HT1080 (cell line): Measurements from ENCODE around the gene RABGAP1L. TPM values are rescaled to one million over a fixed set of nuclear protein-coding genes. Genes with fewer than 3 reads are reported as not detected.
"Not testable (repeated sequence)": the region's sequence is repeated elsewhere in the genome, so short reads cannot be mapped to it uniquely, and the experiment has no call there.

Experiments
- DNase-seq: peaks from one replicate; pipeline ENCODE4 v3.0.0-alpha.2; 2015; ENCODE audit warnings: low read depth
- total RNA-seq: library from RNA; depleted of rRNA; stranded (reverse); fragments of >200 nt; shearing (Covaris generic); gene quantifications from 2 replicates; pipeline ENCODE4 v1.2.3, GENCODE V29; 2014

Gene RABGAP1L
- total RNA-seq, 1 experiment from 2014 or later, result 9.1 TPM

DNA sequence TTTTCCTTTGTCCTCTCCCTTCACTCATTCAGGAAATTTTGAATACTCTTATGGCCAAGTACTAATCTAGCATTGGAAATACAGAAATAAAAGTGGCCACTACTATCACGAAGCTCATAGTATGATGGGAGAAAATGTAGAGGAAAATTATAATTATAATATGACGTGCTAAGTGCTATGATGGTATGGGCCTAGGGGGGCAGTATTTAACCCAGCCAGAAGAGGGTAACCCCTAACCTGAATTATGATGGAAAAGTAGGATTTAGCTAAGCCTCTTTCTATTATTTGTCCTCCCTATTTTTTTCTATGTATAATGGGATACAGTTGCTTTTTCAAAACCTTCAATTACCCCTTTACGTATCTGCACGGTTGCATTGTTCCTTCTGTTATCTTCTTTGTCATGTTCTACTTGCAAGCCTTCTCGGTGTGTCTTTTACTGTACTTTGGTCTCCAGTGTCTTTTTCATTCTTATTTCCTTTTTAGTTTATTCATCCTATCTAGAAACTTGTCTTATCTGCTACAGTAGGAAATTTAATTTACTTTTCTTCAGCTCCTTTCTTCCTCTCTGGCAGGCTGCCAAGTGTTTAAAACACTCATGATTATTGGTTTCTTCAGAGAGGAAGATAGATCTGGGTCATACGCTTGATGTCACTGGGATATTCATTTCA, 199.6 kb downstream of the RABGAP1L start:
- DNase-seq, result no peak

DNA sequence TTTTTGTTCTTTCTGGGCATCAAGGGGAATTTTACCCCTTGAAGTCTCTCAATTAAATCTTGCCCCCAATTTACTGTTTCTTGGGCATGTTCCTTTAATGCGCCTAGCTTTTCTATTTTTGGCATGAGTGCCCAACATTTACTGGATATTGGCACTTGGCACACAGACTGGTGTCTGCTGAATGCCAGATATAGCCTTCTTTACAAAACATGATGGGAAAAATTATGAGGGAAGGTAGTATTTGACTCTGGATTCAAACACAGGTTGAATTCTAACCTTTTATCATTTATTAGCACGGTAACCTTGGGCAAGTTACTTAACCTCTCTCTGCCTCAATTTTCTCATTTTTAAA, 200.1 kb downstream of the RABGAP1L start:
- DNase-seq, result no peak

DNA sequence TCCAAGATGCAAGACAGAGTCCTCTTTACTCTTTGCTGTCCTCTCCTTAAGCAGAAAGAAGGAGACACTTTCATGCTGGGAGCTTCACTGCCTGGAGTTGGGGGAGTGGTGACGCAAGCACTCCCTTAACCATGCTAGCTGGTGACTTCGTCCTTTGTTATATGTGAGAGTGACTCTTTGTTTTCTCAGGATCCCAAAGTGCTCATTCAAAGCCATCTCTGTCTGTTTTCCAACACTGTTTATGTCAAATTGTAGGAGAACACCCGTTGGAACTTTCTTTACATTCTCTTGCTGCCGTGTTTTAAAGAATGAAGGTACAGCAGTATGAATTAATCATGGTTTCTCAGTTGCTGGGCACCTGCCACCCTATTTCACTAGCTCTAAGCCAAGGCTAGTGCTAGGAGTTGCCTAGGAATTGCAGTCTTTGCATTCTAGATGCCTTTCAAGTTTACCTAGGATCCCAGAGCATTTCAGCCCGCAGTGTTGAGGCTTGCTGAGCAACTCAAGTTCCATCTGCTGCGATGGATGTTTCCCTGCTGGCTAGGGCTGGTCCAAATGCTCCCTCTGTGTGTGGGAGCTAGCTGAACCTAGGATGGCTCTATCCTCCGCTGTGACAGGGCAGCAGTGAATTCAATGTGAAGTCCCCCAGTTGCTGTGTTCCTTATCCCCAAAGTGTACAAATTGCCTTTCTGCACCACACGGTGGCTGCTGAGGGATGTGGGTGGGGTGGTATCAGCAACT, 205.8 kb downstream of the RABGAP1L start:
- DNase-seq, result no peak

DNA sequence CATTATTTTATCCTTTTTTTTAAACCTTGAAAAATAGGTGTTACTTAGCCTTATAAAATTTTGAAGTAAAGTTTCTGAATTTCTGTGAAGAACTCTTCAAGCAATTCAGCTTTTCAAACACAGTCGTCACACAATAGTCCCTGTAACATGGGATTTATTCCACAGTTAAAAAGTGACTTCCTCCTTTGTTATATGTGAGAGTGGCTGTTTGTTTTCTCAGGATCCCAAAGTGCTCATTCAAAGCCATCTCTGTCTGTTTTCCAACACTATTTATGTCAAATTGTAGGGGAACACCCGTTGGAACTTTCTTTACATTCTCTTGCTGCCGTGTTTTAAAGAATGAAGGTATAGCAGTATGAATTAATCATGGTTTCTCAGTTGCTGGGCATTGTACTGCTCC, 207.6 kb downstream of the RABGAP1L start:
- DNase-seq, result no peak

DNA sequence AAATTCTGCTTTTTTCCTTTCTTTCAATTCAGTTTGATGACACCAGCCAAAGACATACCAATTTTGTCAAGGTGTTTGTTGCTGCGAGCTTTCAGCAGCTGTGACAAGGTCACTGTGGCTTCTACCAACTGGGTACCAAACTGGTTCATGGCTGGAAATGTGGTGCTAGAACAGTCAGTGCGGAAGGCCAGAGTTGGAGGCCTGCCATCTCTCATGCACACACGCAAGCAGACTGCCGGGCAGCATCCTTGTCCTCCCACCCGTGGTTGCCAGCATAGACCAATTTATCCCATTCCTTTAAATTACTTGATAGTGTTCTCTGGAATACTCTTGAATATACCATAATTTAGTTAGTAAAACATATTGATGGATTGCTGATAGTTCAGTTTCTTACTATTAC, 208.6 kb downstream of the RABGAP1L start:
- DNase-seq, result no peak

DNA sequence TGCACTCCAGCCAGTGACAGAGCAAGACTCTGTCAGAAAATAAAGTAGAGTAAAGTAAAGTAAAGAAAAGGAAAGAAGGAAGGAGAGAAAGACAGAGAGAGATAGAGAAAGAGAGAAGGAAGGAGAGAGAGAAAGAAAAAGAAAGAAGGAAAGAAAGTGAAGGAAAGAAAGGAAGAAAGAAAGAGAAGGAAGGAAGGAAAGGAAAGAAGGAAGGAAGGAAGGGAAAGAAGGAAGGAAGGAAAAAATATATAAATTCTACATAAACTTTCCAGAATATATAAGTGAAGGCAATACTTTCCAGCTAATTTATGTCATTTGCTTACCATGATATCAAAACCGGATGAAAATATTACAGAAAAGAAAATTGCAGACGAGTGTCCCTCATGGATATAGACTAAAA, 216.7 kb downstream of the RABGAP1L start:
- no peak for DNase-seq

DNA sequence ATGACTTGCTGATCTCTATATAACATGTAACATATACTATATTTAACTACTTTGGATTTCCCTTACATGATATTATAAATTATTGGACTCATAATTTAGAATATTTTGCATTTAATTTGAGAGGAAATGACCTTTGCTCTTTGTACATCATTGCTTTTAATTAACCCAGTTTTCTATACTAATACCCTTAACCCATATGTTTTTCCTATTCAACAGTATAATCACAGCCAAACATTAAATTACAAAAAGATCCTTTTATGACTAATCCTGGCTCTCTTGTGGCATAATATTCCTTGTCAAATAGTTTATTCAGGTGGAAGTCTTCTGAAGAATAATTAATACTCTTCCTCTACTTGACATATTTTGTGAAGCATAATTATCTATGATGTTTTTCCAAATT, 232.4 kb downstream of the RABGAP1L start:
- DNase-seq, result no peak

DNA sequence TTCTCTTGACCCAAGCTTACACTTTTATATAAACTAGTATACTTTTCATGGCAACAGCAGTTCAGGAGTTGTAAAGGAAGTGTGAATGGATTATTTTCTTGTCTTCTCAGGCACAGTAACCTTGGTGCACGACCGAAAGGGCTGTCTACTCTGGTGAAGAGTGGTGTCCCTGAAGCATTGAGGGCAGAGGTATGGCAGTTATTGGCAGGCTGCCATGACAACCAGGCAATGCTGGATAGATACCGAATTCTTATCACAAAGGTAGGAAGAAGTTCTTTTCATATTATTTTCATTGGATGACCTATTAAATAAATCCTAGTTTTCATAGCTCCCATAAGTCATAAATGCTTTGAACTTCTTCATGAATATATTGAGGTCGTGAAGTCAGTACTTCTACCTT, 234.6 kb downstream of the RABGAP1L start:
- DNase-seq, result no peak

DNA sequence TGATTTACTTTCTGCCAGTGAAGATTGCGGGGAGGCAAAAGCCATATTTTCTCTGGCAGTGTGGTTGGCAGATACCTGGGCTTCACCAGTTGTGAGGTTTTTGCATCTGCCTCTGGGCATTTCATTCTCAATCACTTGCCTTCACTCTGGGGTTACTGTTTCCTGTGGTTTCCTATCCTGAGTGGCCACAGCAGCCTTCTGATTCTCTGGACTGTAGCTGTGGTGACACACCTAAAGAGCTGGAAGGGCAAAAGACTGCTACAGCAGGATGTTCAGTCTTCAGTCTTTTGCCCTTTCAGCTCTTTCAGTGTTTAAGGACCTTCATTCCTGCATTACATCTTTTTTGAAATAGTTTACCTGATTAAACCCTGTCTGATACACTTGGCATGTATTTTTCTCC, 237.9 kb downstream of the RABGAP1L start:
- DNase-seq, result peak; percentile 29

DNA sequence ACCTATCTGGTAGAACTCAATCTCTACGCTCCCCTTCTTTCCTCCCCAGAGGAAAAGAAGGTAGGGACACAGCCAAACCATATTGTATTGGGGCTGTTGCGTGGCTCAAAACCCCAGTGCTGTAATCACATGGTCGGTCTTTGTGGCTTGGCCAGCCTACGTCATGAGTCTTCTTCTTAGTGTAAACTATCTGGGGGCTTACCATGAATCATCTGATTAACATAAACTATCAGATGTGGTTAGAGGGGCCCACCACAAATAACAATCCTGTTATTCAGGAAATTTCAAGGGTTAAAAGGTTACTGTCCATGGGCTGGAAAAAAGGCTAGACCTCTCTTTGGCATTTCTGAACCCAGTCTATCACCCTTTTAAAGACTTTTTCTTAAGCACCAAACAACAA, 238.9 kb downstream of the RABGAP1L start:
- DNase-seq, result peak; percentile 58

DNA sequence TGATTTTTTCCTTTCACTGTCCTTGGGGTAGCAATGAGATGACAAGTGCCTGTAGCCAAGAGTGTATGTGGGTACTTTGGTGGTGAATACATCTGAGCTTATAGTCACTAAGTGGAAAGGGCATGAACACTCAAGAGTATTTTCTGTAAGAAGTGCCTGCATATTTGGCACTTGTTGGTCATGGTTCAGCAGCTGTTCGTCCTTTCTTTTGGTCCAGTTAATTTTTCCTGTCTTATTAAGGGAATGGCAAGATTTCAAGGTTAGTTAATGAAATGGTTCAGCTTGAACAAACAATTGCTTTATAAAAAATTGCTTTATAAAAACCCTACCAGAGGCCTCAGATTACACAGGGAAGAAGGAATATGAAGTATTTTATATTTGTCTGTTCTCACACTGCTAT, 239.9 kb downstream of the RABGAP1L start:
- DNase-seq, result no peak

DNA sequence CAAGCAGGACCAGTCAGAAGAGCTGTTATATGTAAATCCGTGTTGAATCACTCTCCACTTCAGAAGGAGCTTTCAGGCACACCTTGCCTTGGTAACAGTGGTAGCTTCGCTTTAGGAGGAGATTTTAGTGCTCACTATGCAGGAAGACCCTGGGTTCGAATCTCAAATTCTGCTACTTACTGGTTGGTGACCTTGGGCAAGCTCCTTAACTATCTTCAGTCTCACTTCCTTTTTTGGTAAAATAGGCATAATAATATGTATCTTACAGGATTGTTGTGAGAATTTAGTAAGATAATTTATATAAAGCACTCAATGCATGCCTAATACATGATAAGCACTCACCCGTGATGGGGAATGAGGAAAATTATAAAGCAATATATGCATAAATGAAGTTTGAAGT, 241.8 kb downstream of the RABGAP1L start:
- no peak for DNase-seq

DNA sequence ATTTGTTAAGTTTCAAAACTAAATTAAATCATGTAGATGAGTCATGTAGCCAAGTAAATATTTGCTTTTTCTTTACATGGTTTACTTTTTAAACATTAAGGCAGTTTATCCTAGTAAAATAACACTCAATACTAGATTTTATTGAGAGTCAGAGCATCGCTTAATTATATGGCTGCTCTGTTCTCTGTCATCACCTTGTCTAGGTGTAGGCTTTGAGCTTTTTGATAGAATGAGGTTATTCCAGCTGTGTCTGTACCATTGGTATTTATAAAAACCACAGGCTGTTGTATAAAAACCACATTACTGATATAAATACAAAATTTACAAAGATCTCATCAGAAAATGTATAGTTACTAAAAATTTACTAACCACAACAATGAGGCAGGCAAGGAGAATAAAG, 245.9 kb downstream of the RABGAP1L start:
- no peak for DNase-seq

DNA sequence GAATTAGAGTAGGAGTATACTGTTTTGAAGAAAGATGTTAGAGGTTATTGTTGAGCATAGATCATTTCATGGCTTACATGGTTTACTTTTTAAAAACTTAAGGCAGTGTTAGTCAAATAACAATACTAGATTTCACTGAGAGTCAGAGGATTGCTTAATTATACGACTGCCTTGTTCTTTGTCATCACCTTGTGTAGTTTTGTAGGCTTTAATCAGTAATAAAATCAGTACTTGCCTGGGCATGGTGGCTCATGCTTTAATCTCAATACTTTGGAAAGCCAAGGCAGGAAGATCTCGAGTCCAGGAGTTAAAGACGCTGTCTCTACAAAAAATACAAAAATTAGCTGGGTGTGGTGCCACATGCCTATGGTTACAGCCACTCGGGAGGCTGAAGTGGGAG, 247.1 kb downstream of the RABGAP1L start:
- DNase-seq, result no peak

DNA sequence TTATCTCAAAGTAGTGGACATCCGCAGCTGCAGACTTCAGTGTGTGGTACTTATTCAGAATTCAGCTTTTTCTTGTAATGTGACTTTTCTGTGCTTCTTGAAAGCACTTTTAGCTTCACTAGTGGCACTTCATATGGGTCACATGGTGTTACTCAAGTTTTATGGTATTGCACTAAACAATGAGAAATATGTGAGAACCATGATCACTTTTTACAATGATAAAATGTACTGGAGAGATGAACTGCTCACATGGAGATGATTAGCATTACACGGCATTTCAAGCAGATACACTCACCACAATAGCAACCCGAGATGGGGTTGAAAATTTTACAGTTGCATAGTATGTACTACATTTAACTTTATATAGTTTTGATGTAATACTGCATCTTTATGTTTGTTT, 248.3 kb downstream of the RABGAP1L start:
- DNase-seq, result no peak

DNA sequence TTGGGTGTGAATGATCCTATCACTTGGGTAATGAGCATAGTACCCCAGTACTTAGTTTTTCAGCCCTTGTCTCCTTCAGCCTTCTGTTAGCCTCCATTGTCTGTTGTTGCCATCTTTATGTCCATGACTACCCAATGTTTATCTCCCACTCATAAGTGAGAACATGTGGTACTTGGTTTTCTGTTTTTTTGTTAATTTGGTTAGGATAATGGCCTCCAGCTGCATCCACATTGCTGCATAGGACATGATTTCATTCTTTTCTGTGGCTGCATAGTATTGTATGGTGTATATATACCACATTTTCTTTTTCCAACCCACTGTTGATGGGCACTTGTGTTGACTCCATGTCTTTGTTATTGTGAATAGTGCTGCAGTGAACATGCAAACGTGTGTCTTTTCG, 248.8 kb downstream of the RABGAP1L start:
- no peak for DNase-seq

DNA sequence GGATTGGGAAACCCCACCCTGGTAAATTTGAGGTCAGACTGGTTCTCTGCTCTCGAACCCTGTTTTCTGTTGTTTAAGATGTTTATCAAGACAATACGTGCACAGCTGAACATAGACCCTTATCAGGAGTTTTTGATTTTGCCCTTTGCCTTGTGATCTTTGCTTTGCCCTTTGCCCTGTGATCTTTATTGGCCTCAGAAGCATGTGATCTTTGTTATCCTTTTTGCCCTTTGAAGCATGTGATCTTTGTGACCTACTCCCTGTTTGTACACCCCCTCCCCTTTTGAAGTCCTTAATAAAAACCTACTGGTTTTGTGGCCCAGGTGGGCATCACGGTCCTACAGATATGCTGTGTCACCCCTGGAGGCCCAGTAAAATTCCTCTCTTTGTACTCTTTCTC, 250.5 kb downstream of the RABGAP1L start:
- not testable (repeated sequence) for DNase-seq

DNA sequence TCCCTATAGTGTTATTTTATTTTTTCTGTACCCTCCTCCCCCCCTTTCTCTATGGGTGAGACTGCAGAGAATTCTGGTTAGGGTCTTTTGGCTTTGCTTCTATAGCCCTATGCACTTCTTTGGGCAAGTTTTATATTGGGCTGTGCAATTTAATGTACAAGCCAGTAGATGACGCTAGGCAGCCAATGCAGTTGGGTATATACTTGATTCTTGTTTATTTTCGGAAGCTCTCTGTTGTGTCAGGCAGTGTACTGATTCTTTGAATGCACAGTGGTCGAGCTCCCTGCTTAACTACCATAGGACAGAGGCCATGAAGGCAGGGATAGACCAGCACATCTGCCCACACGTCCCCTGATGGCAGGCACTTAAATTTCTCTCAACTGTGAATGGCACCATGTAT, 254.3 kb downstream of the RABGAP1L start:
- peak; percentile 45 for DNase-seq

DNA sequence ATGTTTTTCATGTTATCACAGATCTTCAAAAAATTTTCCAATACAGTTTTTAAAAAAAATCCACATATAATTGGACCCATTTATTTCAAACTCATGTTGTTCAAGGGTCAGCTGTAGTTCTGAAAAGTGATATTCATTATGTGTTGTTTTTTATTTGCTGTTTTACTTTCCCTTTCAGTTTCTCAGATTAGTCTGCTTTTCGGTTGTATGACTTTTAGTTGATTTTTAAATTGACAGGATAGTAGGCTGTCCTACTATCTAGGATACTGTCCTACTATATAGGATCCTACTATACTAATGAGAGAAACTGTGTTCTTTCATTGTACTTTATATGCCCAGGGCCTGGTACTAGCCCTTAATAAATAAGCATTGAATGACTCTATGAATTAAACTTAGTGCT, 254.9 kb downstream of the RABGAP1L start:
- peak; percentile 7 for DNase-seq

DNA sequence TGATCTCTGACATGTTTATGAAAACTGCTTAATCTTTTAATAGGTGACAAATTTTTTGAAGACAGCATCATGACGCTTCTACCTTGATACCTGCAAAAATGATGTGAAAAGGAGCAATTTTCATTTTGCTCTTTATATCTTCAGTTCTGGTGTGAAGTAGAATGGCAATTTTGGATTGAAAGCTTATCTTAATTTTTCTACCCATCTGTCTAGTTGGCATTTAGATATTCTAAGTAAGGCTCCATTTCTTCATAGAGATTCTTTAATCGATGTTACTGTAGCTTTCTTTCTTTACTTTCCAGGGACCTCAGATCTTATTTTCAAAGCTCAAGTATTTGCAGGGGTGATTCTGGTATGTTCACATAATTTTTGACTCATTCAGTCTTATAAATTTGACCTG, 256.2 kb downstream of the RABGAP1L start:
- DNase-seq, result no peak

DNA sequence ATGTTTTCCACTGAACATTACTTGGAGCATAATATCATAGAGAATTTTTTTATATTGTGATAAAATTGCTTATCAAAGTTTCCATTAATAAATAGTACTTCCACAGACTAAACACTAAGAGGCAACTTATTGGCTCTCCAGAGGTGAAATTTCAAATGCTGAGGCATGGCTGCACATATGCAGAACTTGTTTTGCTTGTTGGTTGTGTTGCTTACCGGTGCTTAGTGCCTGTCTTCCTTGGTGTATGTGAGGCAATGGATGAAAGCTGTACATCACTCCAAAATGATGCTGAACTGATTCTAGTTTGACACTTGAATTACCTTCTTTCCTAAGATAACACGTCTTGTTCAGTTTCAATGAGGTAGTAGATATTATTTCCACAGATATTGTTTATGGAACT, 258.6 kb downstream of the RABGAP1L start:
- no peak for DNase-seq

DNA sequence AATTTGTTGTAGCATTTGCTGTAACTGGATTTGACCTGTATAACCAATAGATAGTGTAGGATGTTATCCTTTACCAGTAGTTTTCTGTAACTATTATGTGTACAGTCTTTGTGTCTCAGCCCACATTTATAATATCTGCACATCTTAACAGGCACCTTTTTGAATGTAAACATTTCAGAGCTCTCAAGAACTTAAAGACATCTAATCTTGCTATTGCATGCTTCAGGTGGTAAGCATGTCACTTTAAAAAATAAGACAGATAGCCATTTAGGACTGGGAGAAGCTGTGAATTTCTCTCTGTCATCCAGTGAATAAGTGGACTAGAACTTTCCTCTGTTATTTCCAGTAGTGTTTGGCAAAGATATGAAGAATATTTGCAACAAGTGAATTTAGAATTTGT, 265.8 kb downstream of the RABGAP1L start:
- no peak for DNase-seq

DNA sequence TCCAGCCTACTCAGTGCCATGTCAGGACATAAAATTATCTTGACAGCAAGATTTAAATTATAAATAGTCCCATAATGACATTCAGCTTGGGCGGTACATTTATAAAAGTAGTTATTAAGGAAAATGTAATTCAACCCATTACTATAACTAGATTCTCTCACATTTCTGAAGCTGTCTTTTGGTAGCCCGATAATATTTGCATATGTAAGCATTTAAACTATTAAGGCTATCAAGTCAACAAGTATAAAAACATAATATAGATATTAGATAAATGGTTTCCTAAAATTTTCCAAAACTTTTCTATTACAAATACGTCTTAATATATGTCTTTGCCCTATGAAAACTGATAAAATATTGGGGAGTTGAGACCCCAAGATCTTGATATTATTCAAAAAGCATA, 266.8 kb downstream of the RABGAP1L start:
- no peak for DNase-seq
